GM12872 (cell line): Measurements from ENCODE around the gene SAMD1.

Experiments
- TF ChIP-seq, protein P1 (sequence below): IDR thresholded peaks from 3 replicates; pipeline ENCODE4 v1.5.1; 2011; ENCODE audit warnings: low read depth, mild to moderate bottlenecking, low read length, moderate library complexity; ENCODE audit not compliant: insufficient read depth

SAMD1 gene

GRCh38 chr19:14127176-14127575 is 36.6 kb upstream of the SAMD1 start:
- TF ChIP-seq, protein P1, sequence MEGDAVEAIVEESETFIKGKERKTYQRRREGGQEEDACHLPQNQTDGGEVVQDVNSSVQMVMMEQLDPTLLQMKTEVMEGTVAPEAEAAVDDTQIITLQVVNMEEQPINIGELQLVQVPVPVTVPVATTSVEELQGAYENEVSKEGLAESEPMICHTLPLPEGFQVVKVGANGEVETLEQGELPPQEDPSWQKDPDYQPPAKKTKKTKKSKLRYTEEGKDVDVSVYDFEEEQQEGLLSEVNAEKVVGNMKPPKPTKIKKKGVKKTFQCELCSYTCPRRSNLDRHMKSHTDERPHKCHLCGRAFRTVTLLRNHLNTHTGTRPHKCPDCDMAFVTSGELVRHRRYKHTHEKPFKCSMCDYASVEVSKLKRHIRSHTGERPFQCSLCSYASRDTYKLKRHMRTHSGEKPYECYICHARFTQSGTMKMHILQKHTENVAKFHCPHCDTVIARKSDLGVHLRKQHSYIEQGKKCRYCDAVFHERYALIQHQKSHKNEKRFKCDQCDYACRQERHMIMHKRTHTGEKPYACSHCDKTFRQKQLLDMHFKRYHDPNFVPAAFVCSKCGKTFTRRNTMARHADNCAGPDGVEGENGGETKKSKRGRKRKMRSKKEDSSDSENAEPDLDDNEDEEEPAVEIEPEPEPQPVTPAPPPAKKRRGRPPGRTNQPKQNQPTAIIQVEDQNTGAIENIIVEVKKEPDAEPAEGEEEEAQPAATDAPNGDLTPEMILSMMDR: no peak

DNA sequence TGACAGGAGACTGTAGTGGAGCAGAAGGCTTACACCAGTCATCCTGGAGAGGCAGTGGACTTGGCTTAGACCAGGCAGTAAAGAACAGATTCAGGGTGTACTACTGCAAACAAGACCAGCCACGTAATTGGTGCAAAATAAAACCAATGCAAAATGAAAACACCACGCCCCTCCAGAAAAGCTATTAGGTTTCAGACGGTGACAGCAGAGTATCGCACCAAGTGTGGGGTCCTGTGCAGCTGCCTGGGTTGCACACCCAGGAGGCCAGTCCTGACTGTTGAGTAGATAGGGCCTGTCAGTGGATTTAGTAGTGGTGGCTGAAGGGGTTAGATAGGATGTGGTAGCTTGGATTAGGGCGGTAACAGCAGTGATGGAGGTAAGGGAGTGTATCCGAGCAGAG is 32.4 kb upstream of the SAMD1 start:
- TF ChIP-seq, protein P1: no peak

GRCh38 chr19:14120497-14120780 is 29.9 kb upstream of the SAMD1 start:
- TF ChIP-seq, protein P1: no peak

DNA sequence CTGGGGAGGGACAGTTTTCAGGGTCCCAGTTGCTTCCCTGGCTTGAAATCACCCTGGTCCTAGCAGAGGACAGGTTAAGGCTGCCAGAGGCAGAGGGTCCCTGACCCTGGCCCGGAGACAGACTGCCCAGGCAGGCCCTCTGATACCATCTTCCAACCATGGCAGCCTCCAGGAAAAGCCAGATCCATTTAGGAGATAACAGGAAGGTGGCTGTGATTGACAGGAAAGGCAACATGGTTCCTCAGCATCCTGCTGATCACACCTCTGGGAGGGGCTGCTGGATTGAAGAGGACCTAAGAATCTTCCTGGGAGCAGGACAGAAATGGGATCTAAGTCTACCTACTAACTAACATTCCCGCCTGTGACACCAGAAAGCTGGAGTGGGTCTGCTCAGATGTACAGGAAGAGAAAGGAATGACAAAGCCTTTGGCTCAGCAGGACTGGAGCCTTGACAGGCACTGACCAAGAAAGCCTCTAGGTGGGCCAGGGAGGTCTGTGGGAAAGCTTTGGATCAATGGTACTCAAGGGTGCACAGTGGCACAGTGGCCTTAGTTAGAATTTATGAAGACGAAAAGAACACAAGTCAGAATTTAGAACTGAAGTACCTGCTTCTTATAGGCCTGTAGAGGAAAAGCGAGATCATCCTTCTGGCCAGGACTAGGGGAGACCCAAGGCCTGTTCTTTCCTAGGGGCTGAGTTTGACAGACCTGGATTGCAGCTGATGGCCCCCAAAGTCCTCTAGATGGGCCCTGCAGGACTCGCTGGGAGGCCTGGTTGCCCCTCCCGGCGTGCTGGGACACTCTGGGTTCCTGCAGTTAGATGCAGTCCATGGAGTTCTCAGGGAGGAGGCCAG is 29.3 kb upstream of the SAMD1 start:
- TF ChIP-seq, protein P1: no peak

- TF ChIP-seq, protein P1: no peak
These were observed 28.6 kb upstream of the SAMD1 start for GRCh38 chr19:14119146-14119545.

- TF ChIP-seq, protein P1: no peak
These were observed 27.9 kb upstream of the SAMD1 start for GRCh38 chr19:14118165-14119051.

GRCh38 chr19:14117668-14118164 is 27.2 kb upstream of the SAMD1 start, which contains the start of gene PRKACA:
PRKACA (minus strand) TSS chr19:14117762; CDS start chr19:14117547, 215 bp downstream.
- TF ChIP-seq, protein P1: no peak
